Adrenal gland (tissue), 12 donors: ENCODE measurements around the gene SLC22A2. TPM values are rescaled to one million over a fixed set of nuclear protein-coding genes. Genes with fewer than 3 reads are reported as not detected.

Source experiments
- DNase-seq, 7 donors: peaks; one replicate each; pipeline ENCODE4 v3.0.0-alpha.2; 2019 to 2020
- H3K27ac ChIP-seq, 5 donors: fragments of 200-600 bp; sonication (generic) in 4 of 5; 1 replicate in 3 of 5; 2 replicates in 2 of 5; pipeline versions ENCODE4 v1.5.1 to v1.8.0; 2016 to 2020; ENCODE audit warnings: mild to moderate bottlenecking in 1 of 5
- H3K27me3 ChIP-seq: fragments of 200-600 bp; 2 replicates; pipeline ENCODE4 v1.8.0; 2021
- H3K36me3 ChIP-seq, 2 donors: fragments of 200-600 bp; replicated peaks in 1 of 2; 1 replicate in 1 of 2; 2 replicates in 1 of 2; pipeline versions ENCODE4 v1.5.1 to v1.8.0; 2018 to 2022
- H3K4me1 ChIP-seq, 2 donors: fragments of 200-600 bp; replicated peaks in 1 of 2; 1 replicate in 1 of 2; 2 replicates in 1 of 2; pipeline versions ENCODE4 v1.5.1 to v1.8.0; 2018 to 2021
- H3K4me3 ChIP-seq, 4 donors: fragments of 200-600 bp; sonication (generic) in 3 of 4; one replicate each; pipeline ENCODE4 v1.5.1; 2016 to 2018
- H3K9me3 ChIP-seq, 3 donors: fragments of 200-600 bp; sonication (generic) in 1 of 3; replicated peaks in 1 of 3; 1 replicate in 2 of 3; 2 replicates in 1 of 3; pipeline versions ENCODE4 v1.5.1 to v1.8.0; 2016 to 2021
- CTCF ChIP-seq, 6 experiments: fragments of 450-650 bp in 4 of 6; fragments of 200-600 bp in 2 of 6; sonication (generic) in 1 of 6; IDR thresholded peaks; 1 replicate in 5 of 6; 2 replicates in 1 of 6; pipeline versions ENCODE4 v1.5.1 to v1.8.0; 2016 to 2021; ENCODE audit warnings: antibody characterized with exemption in 6 of 6, mild to moderate bottlenecking in 2 of 6, moderate library complexity in 1 of 6
- POLR2A ChIP-seq, 2 donors: fragments of 450-650 bp; IDR thresholded peaks; one replicate each; pipeline ENCODE4 v1.6.1; 2017; ENCODE audit warnings: antibody characterized with exemption in 2 of 2, mild to moderate bottlenecking in 2 of 2, moderate library complexity in 1 of 2
- WGBS, 4 donors: extraction: QIAGEN DNeasy Blood & Tissue Kit in 2 of 4; methylation state at CpG; one replicate each; pipeline versions ENCODE4 v1.1.5 to v1.1.7; 2013 to 2017; 5-methylcytosine and 5-hydroxymethylcytosine counted together
- intact Hi-C, 2 donors: fragments of 100-400 bp; cut with DNase I; formaldehyde crosslinking; loops; one replicate each; pipeline versions ENCODE4 v1.14.1 to v1.15.0; 2022 to 2023
- polyA plus RNA-seq, 3 donors: library from polyadenylated mRNA; stranded (reverse); fragments of 200-250 nt in 2 of 3; fragments of 350-450 nt in 1 of 3; fragmentation: Illumina TruSeq in 1 of 3; extraction: RNeasy Lipid Tissue Mini Kit (QIAGEN cat#74804) in 1 of 3; gene quantifications; one replicate each; pipeline ENCODE4 v1.2.3, GENCODE V29; 2013 to 2014
- total RNA-seq, 9 donors: library from RNA; depleted of rRNA in 4 of 9; stranded (reverse); fragments of >200 nt in 4 of 9; fragments of 120-200 nt in 1 of 9; fragmentation: NEBNext Ultra II Directional in 1 of 9; extraction: Animal tissue kit (Norgen Biotek cat#: 25700) in 1 of 9; gene quantifications; one replicate each; pipeline versions ENCODE4 v1.1.0 to v1.2.4, GENCODE V29; 2013 to 2023
- donor health status: healthy with polysubstance abuse.
- donor health status: Bipolar disorder and iron deficiency.
- donor health status: DM: yes; HTN: yes; CAD: no.
- donor health status: DM: no; HTN: no; CAD: no.
- donor health status: DM: no; HTN: no; CAD: no.
- donor health status: DM: yes; HTN: yes; CAD: no.

SLC22A2 gene
- total and polyA plus RNA-seq, 12 donors = not detected

GRCh38 chr6:160269771-160270170, 11.2 kb upstream of the SLC22A2 start:
- Histone ChIP-seq H3K4me1 (no peaks in the 10 kb centered on the region), H3K27me3 (no peaks in the 10 kb centered on the region), H3K36me3 (no peaks in the 10 kb centered on the region), H3K9me3 (no peaks in the 10 kb centered on the region), H3K27ac (no peak overlapping the region), H3K4me3 (no peak overlapping the region)
- 82 to 91% (median 88%) methylated on average over 3 of the region's 3 CpGs for WGBS, 4 donors
- no peak for TF ChIP-seq CTCF (IDR thresholded peaks at IDR 0.05)
- no peak for TF ChIP-seq POLR2A (IDR thresholded peaks at IDR 0.05)
- intact Hi-C loops = no loop called here
- DNase-seq = no peak

GRCh38 chr6:160269023-160269521, 10.5 kb upstream of the SLC22A2 start:
- intact Hi-C loops = no loop called here
- Histone ChIP-seq H3K27me3 (no peaks in the 10 kb centered on the region), H3K4me1 (no peaks in the 10 kb centered on the region), H3K27ac (no peak overlapping the region), H3K9me3 (no peaks in the 10 kb centered on the region), H3K36me3 (no peaks in the 10 kb centered on the region), H3K4me3 (no peak overlapping the region)
- no peak for TF ChIP-seq POLR2A (IDR thresholded peaks at IDR 0.05)
- TF ChIP-seq CTCF (IDR thresholded peaks at IDR 0.05) = no peak
- 70 to 85% (median 81%) methylated on average over 4 of the region's 4 CpGs for WGBS, 4 donors
- no peak for DNase-seq

GRCh38 chr6:160267102-160267501, 8.5 kb upstream of the SLC22A2 start:
- no peak for DNase-seq
- 88 to 94% (median 93%) methylated on average over 2 to 6 of the region's 6 CpGs for WGBS, 4 donors
- TF ChIP-seq CTCF (IDR thresholded peaks at IDR 0.05) (no peak), POLR2A (IDR thresholded peaks at IDR 0.05) (no peak)

GRCh38 chr6:160265869-160266476, 7.4 kb upstream of the SLC22A2 start:
- no peaks in the 10 kb centered on the region for H3K36me3 ChIP-seq
- no peaks in the 10 kb centered on the region for H3K4me1 ChIP-seq
- no peak overlapping the region for H3K27ac ChIP-seq
- 74 to 80% (median 78%) methylated on average over 6 of the region's 6 CpGs for WGBS, 4 donors
- H3K27me3 ChIP-seq = no peaks in the 10 kb centered on the region
- no peak for TF ChIP-seq CTCF (IDR thresholded peaks at IDR 0.05)
- no peak for TF ChIP-seq POLR2A (IDR thresholded peaks at IDR 0.05)
- DNase-seq = no peak
- intact Hi-C loops = no loop called here
- H3K9me3 ChIP-seq = no peaks in the 10 kb centered on the region
- H3K4me3 ChIP-seq = no peak overlapping the region

More at GRCh38 chr6:160267102-160267501, 8.5 kb upstream of the SLC22A2 start:
- no peaks in the 10 kb centered on the region for H3K27me3 ChIP-seq
- no peaks in the 10 kb centered on the region for H3K4me1 ChIP-seq
- H3K36me3 ChIP-seq = no peaks in the 10 kb centered on the region
- H3K9me3 ChIP-seq = no peaks in the 10 kb centered on the region
- intact Hi-C loops = no loop called here
- no peak overlapping the region for H3K27ac ChIP-seq
- no peak overlapping the region for H3K4me3 ChIP-seq
